ELR (cell line): ENCODE results near the gene SLIT3.
A peak's percentile ranks its signal among the peaks of the same experiment; 100 is the strongest.

Source experiments
- DNase-seq: peaks from one replicate; pipeline ENCODE4 v3.0.0-alpha.2; 2015; ENCODE audit warnings: low read depth

Gene SLIT3

DNA sequence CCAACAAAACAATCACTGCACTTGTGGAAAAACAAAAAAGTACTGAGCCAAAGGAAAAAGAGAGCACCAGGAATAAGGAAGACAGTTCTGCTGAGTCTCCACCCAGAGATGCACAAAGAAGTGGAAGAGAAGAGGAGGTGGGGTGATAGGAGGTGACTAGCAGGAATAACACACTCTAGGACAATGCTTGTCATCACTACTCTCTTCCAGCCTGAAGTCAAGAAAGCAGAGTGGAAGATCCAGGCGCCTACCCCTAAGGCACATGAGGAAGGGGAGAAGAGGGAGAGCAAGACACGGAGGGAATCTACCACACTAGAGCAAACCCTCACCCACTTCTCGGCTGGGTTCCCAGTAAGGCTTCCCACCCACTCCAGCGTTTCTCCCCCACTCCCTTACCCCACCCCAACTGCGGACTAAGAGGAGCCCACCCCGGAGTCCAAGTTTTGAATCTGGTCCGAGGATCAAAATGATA lies 1.7 kb downstream of the SLIT3 start:
- no peak for DNase-seq

DNA sequence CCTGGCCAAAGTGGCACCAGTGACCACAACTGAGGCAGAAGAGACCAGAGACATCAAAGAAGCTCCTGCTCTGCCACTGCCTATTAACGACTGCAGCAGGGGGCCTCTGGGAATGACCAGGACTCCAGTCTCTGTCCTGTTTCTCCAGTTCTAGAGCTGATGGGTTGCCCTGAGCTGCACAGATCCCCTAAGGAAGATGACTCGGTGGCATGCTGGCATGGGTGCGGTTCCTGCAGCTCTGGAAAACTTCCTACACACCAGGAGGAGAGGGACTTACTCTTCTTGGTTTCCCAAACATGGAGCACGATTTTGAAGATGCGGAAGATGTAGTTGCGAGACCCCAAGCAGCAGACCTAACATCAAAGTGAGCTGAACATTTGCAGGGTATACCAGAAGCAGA lies 2.7 kb downstream of the SLIT3 start:
- DNase-seq = no peak

DNA sequence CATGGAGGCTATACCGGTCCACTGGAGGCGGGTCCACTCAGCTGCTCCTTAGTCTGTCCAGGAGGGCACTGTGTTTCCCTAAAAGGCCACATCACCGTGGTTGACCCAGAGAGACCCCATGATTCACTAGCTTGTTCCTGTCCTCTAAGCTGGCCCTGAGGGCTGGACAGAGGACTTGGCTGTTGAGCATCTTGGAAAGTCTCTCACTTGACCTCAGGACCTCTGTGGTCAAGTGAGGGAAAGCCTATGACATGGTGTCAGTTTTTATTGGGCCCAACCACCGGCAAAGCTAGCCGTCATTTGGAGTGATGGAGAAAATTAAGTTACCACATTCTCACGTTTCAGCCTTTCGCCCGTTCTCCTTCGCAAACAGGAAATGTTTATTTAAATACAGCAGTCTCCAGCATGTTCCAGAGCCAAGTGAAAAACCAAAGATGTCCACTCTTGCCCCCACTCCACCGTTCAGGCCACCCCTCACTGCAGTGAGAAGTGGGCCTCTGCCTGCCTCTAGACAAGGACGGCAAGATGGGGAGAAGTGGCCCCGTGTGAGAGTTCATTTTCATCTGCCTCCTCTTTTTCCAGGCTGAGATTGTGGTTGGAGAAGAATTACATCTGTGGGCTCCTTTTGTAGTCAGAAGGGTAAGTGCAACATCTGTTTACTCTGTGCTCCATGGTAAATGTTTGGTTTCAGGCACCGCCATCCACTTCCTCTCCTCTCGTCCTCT lies 4.4 kb downstream of the SLIT3 start:
- DNase-seq = peak; percentile 70

DNA sequence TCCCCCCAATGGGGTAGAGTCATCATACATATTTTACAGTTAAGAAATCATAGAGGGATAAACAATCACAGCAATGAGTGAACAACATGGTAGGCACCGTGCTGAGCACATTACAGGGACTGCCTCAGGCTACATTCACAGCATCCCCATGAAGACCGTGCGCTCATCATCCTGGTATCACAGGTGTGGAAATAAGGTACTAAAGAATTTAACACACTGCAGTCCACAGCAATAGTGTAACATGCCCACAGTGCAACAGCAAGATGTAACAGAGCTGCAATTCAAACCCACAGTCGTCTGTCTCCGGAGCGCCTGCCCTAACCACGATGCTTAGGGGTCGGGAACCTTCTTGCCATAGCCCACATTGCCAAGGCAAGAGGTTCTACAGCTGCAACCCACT lies 5.6 kb downstream of the SLIT3 start:
- no peak for DNase-seq

DNA sequence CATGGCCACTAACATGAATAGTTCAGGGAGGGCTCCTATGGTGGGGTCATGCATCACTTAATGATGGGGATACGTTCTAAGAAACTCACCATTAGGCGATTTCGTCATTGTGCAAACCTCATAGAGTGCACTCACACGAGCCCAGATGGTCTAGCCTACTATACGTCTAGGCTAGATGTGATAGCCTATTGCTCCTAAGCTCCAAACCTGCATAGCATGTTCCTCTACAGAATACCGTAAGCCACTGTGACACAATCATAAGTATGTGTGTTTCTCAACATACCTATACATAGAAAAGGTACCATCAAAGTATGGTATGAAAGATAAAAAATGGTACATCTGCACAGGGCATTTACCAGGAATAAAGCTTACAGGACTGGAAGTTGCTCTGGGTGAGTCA lies 6.3 kb downstream of the SLIT3 start:
- DNase-seq = no peak

DNA sequence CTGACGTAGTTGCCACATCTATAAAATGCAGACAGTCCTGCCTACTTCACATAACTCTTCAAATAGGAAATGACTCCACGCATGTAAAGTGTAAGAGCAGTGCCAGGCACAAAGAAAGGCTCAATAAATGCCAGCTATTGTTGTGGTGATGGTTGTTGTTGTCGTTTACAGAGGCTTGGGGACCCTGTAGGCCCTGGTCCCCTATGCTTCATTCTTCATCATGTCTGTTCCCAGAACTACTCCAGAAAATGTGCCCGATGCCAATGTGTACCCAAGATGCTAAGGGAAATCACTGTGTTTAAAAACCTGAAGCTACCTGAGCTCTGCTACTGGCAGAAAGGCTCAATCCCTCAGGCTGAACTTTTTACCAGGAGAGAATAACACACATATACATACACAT lies 9.1 kb downstream of the SLIT3 start:
- DNase-seq = no peak

DNA sequence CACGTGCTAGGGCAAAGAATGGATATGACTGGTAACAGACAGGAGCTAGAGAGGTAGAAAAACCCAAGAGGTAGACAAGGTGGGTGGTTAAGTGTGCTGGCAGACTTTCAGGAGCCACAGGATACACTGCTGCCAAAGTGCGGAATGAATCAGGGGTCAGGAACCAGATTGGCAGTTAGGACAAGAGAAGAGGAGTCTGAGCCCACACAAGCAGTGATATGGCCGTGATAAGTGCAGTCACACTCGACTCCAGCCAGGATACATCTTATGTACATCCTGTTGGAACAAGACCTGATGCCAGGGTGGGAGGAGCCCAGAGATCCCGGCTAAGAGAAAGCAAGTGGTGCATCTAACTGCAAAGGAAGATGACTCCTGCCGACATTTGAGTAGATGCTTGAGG lies 10.0 kb downstream of the SLIT3 start:
- DNase-seq = no peak

DNA sequence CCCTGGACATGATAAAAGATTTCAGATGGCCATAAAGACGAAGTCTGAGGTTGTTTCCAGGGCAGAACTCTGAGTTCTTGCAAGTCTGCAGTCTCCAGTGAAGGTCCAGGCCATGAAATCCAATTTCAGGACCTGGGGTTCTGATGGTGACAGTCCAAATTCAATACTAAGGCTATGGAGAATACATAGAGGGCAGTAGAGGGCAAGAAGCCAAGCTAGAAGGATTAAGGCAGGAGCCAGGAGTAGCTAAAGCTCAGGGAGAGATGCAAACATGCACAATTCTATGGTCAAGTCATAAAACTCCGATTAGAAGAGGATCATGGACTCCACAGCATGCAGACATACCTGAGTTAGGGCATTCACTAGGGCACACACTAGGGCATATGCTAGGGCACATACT lies 11.4 kb downstream of the SLIT3 start:
- peak; percentile 31 for DNase-seq

DNA sequence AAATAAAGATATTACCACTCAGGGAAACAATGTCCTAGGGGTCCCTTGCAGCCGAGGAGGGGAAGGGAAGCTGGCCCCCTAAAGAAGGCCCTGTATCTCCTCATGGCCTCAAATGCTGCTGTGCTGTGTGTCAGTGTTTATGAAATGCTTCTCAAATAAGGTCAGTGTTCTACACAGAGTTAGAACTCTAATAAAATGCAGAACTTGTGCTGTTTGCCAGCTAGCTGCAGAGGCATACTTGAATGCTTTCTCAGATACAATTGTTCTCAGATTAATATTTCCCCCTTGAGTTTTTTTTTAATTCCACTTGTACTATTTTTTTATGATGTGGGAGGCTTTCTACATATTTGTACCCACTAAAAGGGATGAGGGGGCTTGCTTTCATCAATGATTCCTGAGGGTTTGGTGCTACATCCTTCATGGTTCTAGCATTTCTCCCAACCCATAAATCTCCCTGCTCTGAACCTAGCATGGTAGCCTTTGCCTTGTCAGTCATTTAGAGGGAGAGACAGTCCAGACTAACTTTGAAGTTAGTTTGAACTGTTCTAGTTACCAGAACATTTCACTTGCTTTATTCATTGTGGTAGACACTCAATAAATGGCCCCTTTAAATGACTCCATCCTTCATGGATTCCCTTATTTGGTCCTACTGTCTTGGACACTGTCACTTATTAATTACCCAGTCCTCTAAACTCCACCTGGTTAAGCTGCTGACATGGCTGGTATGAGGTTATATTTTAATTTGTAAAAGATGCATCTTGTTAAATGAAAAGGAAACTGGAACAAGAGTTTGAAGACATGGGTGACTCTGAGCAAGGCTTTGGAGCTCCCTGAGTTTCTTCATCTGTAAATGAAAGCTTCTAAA lies 12.6 kb downstream of the SLIT3 start:
- DNase-seq = no peak

DNA sequence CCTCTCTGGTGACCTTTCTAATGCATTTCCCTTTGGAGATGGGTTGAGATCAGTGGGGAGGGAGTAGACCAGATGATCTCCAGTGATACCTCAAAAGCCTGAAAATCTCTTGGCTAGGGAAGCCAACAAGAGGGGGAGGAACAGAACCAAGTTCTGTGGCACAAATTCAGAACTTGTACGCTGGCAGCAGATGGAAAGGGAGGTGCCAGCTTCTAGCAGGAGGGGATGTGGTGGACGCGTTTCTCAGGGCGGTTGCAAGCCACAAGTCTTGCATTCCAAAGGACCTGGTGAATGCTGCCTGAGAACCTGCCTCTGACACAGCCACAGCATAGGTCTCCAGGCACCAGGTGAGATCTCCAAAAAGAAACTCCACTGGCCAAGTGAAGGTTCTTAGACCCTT lies 13.4 kb downstream of the SLIT3 start:
- no peak for DNase-seq

DNA sequence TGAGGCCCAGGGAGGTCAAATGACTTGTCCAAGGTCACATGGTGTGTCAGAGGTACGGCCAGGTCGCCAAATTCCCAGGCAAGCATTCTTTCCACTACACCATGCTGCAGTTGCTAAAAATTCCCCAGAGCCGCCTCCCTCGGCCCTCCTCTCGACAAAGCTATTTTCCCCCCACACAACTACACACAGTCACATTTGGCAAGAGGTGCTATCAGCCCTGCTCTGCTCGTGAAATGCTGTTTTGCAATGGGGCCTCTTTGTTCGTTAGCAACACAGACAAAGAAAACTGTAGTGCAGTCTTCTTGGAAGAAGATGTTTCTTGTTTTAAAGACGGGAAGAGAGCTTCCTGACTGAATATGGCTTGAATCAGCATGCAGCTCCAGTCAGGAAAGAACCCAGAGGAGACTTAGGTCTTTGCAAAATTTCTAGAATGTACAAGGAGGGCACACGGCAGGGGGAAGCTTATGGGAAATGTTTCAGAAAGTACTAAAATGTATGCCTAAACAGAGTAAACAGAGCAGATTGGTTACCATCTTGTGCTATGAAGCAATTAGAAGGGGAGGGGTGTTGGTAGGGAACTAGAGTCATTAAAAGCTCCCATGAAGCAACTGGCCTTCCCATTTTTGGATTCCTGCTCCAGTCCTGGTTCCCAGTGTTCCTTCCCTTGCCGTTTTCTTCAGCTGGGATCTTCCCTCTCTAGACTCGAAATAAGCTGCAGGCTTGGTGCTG lies 14.2 kb downstream of the SLIT3 start:
- no peak for DNase-seq

DNA sequence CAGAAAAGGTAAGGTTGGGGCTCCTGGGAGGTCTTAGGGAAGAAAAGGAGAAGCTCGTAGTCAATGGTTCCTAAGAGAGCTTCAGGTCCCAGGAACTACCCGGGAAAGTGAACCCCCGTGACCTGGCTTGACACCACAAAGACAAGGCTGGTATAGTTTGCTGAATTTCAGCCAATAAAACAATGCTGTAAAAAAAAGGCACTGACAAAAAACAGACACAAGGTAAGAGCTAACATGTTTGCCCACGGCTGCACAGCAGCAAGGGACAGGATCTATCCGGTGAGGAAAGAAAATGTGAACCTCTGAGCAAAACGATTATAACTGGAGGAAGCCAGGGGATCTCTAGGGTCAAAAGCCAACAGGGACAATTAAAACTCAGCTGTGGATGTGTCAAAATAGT lies 17.1 kb downstream of the SLIT3 start:
- DNase-seq = no peak

DNA sequence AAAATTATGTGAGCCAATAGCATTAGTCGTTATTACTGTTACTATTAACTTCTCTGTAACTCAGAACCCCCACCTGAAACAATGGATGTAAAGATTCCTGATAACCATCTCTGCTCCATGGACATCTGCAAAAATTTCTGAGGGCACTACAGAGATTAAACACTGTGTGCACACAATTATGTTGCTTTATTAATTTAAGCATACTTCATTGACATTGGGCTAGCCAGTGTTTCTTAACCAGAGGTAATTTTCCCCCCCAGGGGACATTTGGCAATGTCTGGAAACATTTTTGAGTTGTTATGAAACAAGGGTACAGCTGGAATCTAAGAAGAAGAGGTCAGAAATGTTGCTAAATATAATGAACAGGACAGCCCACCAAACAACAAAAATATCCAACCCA lies 19.3 kb downstream of the SLIT3 start:
- no peak for DNase-seq

DNA sequence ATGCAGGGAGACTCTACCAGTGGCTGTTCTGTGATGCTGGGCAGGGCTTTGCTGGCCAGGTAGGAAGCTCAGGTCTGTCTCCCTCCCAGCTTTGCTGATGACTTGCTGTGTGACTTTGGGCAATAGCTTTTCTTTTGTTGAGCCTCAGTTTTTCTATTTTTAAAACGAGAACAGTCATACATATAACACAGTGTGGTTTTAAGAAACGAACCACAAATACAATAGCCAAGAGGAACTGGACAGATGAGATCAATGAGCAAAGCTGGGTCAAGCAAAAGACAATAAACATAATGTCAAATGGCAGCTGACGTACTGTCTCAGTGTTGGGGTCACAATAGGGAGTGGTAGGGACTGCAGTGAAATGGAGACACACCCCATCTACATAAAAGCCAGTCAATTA lies 20.2 kb downstream of the SLIT3 start:
- no peak for DNase-seq

DNA sequence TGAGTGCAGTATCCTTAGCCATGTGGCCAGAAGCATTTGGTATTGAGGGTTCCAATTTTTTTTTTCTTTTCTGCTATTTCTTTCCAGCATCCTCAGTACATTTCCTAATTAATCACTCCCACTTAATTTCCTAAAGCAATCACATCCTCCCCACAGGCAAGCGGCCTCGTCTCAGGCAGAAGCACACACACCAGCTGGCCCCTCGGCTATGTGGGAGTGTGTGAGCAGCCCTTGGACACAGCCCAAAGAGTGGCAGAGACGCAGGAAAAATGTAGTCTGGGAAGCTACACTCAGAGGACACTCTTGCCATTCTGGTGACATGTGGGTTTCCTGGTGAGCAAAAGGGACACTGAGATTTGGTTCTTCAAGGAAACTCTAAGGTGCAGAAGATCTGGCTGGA lies 20.7 kb downstream of the SLIT3 start:
- no peak for DNase-seq

DNA sequence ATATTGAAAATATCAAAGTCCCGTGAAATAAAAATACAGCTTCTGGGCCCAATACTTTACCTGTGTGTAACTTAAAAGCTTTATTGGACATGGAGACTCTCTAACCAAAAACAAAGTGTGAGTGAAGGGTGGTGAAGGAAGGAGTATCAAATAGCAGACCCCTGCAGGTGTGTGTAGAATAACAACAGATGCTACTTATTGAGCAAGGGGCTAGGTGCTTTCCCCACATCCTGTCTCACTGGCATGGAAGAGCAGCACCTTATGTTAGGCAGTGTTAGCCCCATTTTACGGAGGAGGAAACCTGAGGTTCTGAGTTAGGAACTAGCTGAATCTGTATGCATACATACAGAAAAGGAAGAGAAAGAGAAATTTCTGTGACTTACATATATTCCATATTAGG lies 21.8 kb downstream of the SLIT3 start:
- DNase-seq = no peak

DNA sequence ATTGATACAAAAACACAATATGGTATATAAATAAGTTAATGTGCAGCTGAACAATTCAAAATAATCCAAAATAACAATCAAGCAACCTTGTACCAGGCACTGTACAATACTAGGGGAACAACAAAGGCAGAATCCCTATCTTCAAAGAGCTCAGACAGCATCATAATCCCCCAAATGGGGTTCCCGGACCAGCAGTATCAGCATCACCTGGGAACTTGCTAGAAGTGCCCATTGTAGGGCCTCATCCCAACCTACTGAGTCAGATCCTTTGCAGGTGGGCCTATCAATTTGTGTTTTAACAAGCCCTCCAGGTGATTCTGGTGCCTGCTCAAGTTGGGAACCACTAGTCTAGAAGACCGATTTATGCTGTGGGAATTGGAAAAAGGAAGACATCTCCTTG lies 27.1 kb downstream of the SLIT3 start:
- DNase-seq = no peak

DNA sequence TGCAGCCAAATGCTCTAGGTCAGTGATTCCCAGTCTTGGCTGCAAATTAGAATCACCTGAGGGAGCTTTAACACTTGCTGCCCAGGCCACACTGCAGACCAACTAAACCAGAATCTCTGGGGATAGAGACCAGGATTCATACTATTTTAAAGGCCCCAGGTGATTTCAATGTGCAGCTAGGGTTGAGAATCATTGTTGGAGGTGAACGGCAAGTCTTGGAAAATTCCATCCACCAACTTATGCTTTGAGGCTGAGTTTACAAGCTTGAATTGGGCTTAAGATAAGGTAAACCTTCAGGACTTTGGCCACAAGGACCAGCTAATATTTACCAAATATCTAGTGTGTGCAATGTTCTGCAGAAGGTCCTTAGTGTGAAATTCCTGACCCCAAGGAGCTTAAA lies 27.5 kb downstream of the SLIT3 start:
- no peak for DNase-seq

DNA sequence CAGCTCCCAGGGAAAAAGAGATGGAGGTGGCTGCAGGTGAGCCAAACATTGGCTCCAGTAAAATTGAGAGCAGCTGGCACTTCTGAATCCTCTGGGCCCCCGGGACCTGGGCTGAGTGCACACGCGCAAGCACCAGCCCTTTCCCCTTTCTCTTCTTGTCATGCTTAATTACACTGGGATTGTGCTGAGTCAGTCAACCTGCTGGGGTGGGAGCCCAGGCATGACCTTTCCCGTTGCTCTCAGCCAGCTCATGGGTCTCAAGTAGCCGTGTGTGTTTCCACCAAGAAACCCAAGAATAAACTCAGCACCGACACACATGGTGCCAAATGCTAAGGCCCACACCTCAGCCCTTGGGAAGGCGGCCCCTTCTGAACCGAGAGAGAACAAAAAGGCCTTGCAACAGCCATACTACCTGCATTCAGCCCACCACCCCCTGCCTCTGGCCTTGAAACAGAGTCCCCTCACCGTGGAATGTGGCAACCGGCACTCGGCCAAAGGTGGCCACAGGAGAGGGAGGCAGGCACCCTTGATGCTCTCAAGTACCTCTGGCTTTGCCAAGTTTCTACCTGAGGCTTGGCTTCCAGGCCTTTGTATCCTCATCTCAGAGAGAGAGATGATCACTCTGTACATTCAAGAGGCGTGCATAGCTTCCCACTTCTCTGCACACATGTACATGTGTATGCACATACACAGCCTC lies 28.1 kb downstream of the SLIT3 start:
- DNase-seq = no peak

DNA sequence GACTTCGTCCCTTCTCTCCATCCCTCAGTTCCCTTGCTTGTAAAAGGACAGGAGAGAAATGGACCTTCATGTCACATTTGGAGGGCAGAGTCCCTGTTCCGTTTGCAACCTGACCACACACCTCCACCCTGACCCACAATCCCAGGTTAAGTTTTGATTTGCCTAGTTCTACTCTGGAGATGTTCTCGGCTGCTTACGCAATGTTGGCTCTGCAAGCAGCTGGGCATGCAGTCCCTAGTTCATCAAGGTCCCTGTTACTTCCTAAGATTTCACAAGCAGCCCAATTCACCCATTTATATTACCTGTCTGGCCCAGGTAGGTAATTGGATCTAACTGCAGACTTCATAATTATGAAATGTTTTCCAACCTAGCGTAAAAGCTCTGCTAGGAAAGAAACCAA lies 28.8 kb downstream of the SLIT3 start:
- DNase-seq = no peak

DNA sequence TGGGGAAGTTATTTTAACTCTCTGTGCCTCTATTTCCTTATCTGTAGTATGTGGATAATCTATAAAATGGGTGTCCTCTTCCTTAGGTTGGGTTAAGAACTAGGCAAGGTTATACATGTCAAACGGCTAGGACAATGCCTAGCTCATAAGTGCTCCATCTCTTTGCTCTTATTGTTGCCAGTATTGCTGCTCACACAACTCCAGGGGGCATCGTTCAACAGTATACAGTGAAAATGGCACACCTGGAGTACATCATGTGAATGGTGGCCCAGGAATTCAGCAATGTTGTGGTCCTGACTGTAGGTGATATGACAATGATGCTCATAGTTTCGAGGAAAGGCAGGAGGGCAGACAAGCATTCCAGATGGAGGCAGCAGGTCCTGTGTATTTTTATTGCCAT lies 30.1 kb downstream of the SLIT3 start:
- DNase-seq = no peak

DNA sequence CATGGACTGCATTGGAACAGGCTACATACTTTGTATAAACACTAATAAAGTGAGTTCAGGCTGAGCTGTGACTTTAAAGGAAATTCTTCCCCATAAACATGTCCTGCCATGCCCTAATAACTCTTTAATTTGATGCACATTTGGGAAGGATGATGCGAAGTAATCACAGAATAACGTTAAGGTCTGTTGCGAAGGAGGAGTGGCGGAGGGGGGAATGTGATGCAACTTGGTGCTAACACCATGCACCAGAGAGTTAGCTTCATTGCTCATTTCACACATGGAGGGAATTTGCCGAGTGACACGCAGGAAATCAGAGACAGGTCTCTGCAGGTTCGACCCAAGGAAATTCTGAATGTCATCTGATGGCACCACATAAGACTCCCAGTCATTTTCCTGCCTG lies 32.9 kb downstream of the SLIT3 start:
- no peak for DNase-seq
